K562 (cell line): ENCODE results near the gene PGAP2. TPM values are rescaled to one million over a fixed set of nuclear protein-coding genes. Genes with fewer than 3 reads are reported as not detected.
A peak's percentile ranks its signal among the peaks of the same experiment; 100 is the strongest.

Experiments
- ATAC-seq: fragments of 200-7000 bp; cut with Tn5 transposase; 3 replicates; pipeline ENCODE4 v1.9.1; 2020; ENCODE audit warnings: moderate library complexity
- BruUV-seq: library from RNA; stranded (reverse); fragments of 400-500 nt; replicated peaks from 2 replicates; lab custom pipeline; 2021; lab: Mats Ljungman, UMichigan
- CTCF ChIA-PET: fragments of 300-600 bp; formaldehyde crosslinking; extraction: SDS; loops from one replicate; lab custom pipeline; 2021; ENCODE audit warnings: low intra/inter-chr PET ratio; lab: Yijun Ruan, JAX
- POLR2A ChIA-PET: fragments of 300-600, 350-650 bp; sonication (Branson Sonifier 250); formaldehyde crosslinking; extraction: SDS; loops from one replicate; lab custom pipeline; 2021; ENCODE audit warnings: antibody characterized with exemption, inconsistent platforms; lab: Yijun Ruan, JAX
- DNase-seq, 4 experiments: peaks; one replicate each; pipeline versions ENCODE4 v3.0.0 to v3.0.0-alpha.2; 2011 to 2018; ENCODE audit warnings: low spot score in 3 of 4, mixed read lengths in 3 of 4; ENCODE audit errors: extremely low read depth in 1 of 4
- FAIRE-seq: peaks from 2 replicates; lab custom pipeline; 2011; peaks lifted over from hg19 to GRCh38; lab: Jason Lieb, UNC
- H2AFZ ChIP-seq: 2 replicates; pipeline ENCODE4 v1.6.0; 2011; ENCODE audit warnings: low read depth, low read length, control low read depth, inconsistent platforms
- H3K27ac ChIP-seq: fragments of 200-600 bp; 3 replicates; pipeline ENCODE4 v1.8.0; 2011; ENCODE audit warnings: low read depth, mild to moderate bottlenecking, control low read depth, inconsistent platforms, low read length, moderate library complexity, mixed read lengths; ENCODE audit errors: extremely low read depth
- H3K27me3 ChIP-seq, 2 experiments: fragments of 300-600 bp in 1 of 2; 2 replicates in 1 of 2; 3 replicates in 1 of 2; pipeline versions ENCODE4 v1.6.0 to v1.8.0; 2011; ENCODE audit warnings: inconsistent platforms in 2 of 2, low read length in 2 of 2, mild to moderate bottlenecking in 1 of 2, mixed read lengths in 1 of 2, moderate library complexity in 1 of 2; ENCODE audit not compliant: control insufficient read depth in 2 of 2, insufficient read depth in 2 of 2
- H3K36me3 ChIP-seq: fragments of 300-600 bp; 3 replicates; pipeline ENCODE4 v1.8.0; 2011; ENCODE audit warnings: mild to moderate bottlenecking, low read length, inconsistent platforms; ENCODE audit not compliant: control insufficient read depth, insufficient read depth
- H3K4me1 ChIP-seq, 2 experiments: fragments of 200-600 bp in 1 of 2; replicated peaks in 1 of 2; 2 replicates in 1 of 2; 3 replicates in 1 of 2; pipeline versions ENCODE4 v1.5.1 to v1.8.0; 2011; ENCODE audit warnings: inconsistent platforms in 2 of 2, low read length in 2 of 2, mild to moderate bottlenecking in 1 of 2, mixed read lengths in 1 of 2, moderate library complexity in 1 of 2; ENCODE audit not compliant: control insufficient read depth in 2 of 2, insufficient read depth in 2 of 2
- H3K4me2 ChIP-seq: 2 replicates; pipeline ENCODE4 v1.6.1; 2011; ENCODE audit warnings: low read length, control low read depth, inconsistent platforms, mixed read lengths; ENCODE audit not compliant: insufficient read depth
- H3K4me3 ChIP-seq: fragments of 200-600 bp; sonication (generic), shearing (Covaris generic); 2 replicates; pipeline ENCODE4 v1.5.1; 2016; ENCODE audit warnings: control low read depth, inconsistent platforms
- H3K79me2 ChIP-seq: fragments of 200-600 bp; 3 replicates; pipeline ENCODE4 v1.8.0; 2011; ENCODE audit warnings: low read length, inconsistent platforms; ENCODE audit not compliant: control insufficient read depth, insufficient read depth
- H3K9ac ChIP-seq, 2 experiments: 2 replicates each; pipeline versions ENCODE4 v1.6.0 to v1.6.1; 2011; ENCODE audit warnings: low read depth in 2 of 2, low read length in 2 of 2, control low read depth in 1 of 2, inconsistent platforms in 1 of 2, mild to moderate bottlenecking in 1 of 2, mixed read lengths in 1 of 2; ENCODE audit not compliant: insufficient read depth in 1 of 2
- H3K9me1 ChIP-seq: one replicate; pipeline ENCODE4 v1.6.0; 2011; ENCODE audit warnings: inconsistent platforms, mild to moderate bottlenecking, low read length, moderate library complexity; ENCODE audit not compliant: control insufficient read depth, insufficient read depth
- H3K9me3 ChIP-seq: replicated peaks from 2 replicates; pipeline ENCODE4 v1.5.1; 2011; ENCODE audit warnings: low read depth, low read length, inconsistent platforms; ENCODE audit not compliant: control insufficient read depth, insufficient read depth
- H4K20me1 ChIP-seq: replicated peaks from 2 replicates; pipeline ENCODE4 v1.6.1; 2011; ENCODE audit warnings: low read length, inconsistent platforms, mixed read lengths; ENCODE audit not compliant: control insufficient read depth, insufficient read depth
- EP400 ChIP-seq: fragments of 450-650 bp; IDR thresholded peaks from 2 replicates; pipeline ENCODE4 v1.6.1; 2017; ENCODE audit warnings: antibody characterized with exemption, mild to moderate bottlenecking, moderate library complexity
- ETS2 ChIP-seq: IDR thresholded peaks from 2 replicates; pipeline ENCODE4 v1.6.1; 2016; ENCODE audit warnings: borderline replicate concordance, missing genetic modification characterization, mild to moderate bottlenecking, moderate library complexity, missing compliant biosample characterization; ENCODE audit not compliant: poor library complexity, severe bottlenecking
- FIP1L1 ChIP-seq: fragments of 200-400 bp; formaldehyde crosslinking; IDR thresholded peaks from 2 replicates; pipeline ENCODE4 v1.6.1; 2018; ENCODE audit warnings: mild to moderate bottlenecking, low read depth, low read length; ENCODE audit not compliant: poor library complexity, severe bottlenecking
- FOXM1 ChIP-seq, 2 experiments: fragments of 450-650 bp in 1 of 2; sonication (generic) in 1 of 2; formaldehyde crosslinking in 1 of 2; IDR thresholded peaks; 2 replicates each; pipeline versions ENCODE4 v1.6.1 to v1.9.0; 2017 to 2022; ENCODE audit warnings: low read depth in 2 of 2, mild to moderate bottlenecking in 2 of 2, missing genetic modification reagents in 1 of 2, moderate library complexity in 1 of 2
- HIVEP1 ChIP-seq: fragments of 250-450 bp; sonication (Bioruptor Pico); IDR thresholded peaks from 2 replicates; pipeline ENCODE4 v1.4.0; 2020; ENCODE audit warnings: mild to moderate bottlenecking
- HLTF ChIP-seq: fragments of 450-650 bp; IDR thresholded peaks from 2 replicates; pipeline ENCODE4 v1.6.1; 2016
- JUNB ChIP-seq: fragments of 450-650 bp; formaldehyde crosslinking; conservative IDR thresholded peaks from 2 replicates; pipeline ENCODE4 v1.4.0; 2020; ENCODE audit warnings: mild to moderate bottlenecking
- KAT7 ChIP-seq: sonication (generic); formaldehyde crosslinking; IDR thresholded peaks from 2 replicates; pipeline ENCODE4 v1.8.0; 2022; ENCODE audit warnings: missing genetic modification reagents, mild to moderate bottlenecking, borderline replicate concordance
- MEIS2 ChIP-seq: fragments of 450-650 bp; IDR thresholded peaks from 2 replicates; pipeline ENCODE4 v1.6.1; 2014; ENCODE audit warnings: mild to moderate bottlenecking; ENCODE audit not compliant: partially characterized antibody
- MIER1 ChIP-seq: fragments of 450-650 bp; IDR thresholded peaks from 2 replicates; pipeline ENCODE4 v1.6.1; 2016; ENCODE audit warnings: antibody characterized with exemption, mild to moderate bottlenecking, low read depth
- NCOA6 ChIP-seq: fragments of 450-650 bp; IDR thresholded peaks from 2 replicates; pipeline ENCODE4 v1.6.1; 2017; ENCODE audit warnings: mild to moderate bottlenecking
- PCBP1 ChIP-seq: fragments of 200-400 bp; formaldehyde crosslinking; IDR thresholded peaks from 2 replicates; pipeline ENCODE4 v1.6.1; 2018; ENCODE audit warnings: mild to moderate bottlenecking, low read depth, low read length; ENCODE audit not compliant: poor library complexity, severe bottlenecking
- SREBF1 ChIP-seq: fragments of 150-350 bp; IDR thresholded peaks from 2 replicates; pipeline ENCODE4 v1.6.1; 2014; ENCODE audit warnings: antibody characterized with exemption, low read depth, low read length, borderline replicate concordance
- TRIM24 ChIP-seq, 2 experiments: fragments of 450-650 bp; IDR thresholded peaks; 2 replicates each; pipeline ENCODE4 v1.6.1; 2016
- USF2 ChIP-seq: sonication (generic); formaldehyde crosslinking; IDR thresholded peaks from 2 replicates; pipeline ENCODE4 v1.5.0; 2020; ENCODE audit warnings: missing genetic modification reagents
- ZNF75A ChIP-seq: fragments of 450-650 bp; formaldehyde crosslinking; IDR thresholded peaks from 2 replicates; pipeline ENCODE4 v1.4.0; 2020; ENCODE audit warnings: mild to moderate bottlenecking
- WGBS: fragments of 100-300 bp; shearing (Covaris generic); methylation state at CpG from one replicate; pipeline ENCODE4 v1.1.6; 2016; ENCODE audit warnings: low coverage, mixed read lengths; ENCODE audit not compliant: insufficient coverage; ENCODE audit errors: missing lambda C conversion rate; 5-methylcytosine and 5-hydroxymethylcytosine counted together
- in situ Hi-C: fragments of 300-500 bp; cut with MboI; formaldehyde crosslinking; loops from 4 replicates; pipeline ENCODE4 v1.15.0; 2018; ENCODE audit warnings: inconsistent platforms, mixed read lengths
- intact Hi-C: fragments of 100-400 bp; cut with micrococcal nuclease; formaldehyde crosslinking; loops from 2 replicates; pipeline ENCODE4 v1.14.2; 2022
- polyA plus RNA-seq, 8 experiments: library from polyadenylated mRNA; depleted of rRNA in 4 of 8; stranded (reverse) in 5 of 8; unstranded in 3 of 8; fragments of >200 nt; fragmentation: Nextera tagmentation in 2 of 8; fragmentation: Illumina TruSeq in 1 of 8; extraction: Ambion mirVana in 2 of 8; extraction: Trizol in 1 of 8; gene quantifications; 2 replicates each; pipeline versions ENCODE4 v1.2.1 to v1.2.3, GENCODE V29; 2011 to 2014; ENCODE audit warnings: inconsistent platforms in 1 of 8, missing spikeins in 1 of 8
- total RNA-seq, 7 experiments: library from RNA; depleted of rRNA in 6 of 7; stranded (reverse); fragments of >200 nt in 6 of 7; fragmentation: Illumina TruSeq in 2 of 7; extraction: Trizol in 2 of 7; gene quantifications; 2 replicates each; pipeline versions ENCODE4 v1.2.1 to v1.2.3, GENCODE V29; 2011 to 2021; ENCODE audit warnings: low replicate concordance in 1 of 7
- TF ChIP-seq, protein P1 (sequence below): sonication (generic); formaldehyde crosslinking; IDR thresholded peaks from 2 replicates; pipeline ENCODE4 v1.8.0; 2023; ENCODE audit warnings: mild to moderate bottlenecking, missing genetic modification reagents
- TF ChIP-seq, protein P2 (sequence below): IDR thresholded peaks from 2 replicates; pipeline ENCODE4 v1.6.1; 2014; ENCODE audit warnings: antibody characterized with exemption

The PGAP2 gene
- total and polyA plus RNA-seq, 9 of the 15 experiments (the other 6 are each of a cell fraction or from before 2014, with no cell fraction given) = 17.9 to 47.2 (median 33.7) TPM

DNA sequence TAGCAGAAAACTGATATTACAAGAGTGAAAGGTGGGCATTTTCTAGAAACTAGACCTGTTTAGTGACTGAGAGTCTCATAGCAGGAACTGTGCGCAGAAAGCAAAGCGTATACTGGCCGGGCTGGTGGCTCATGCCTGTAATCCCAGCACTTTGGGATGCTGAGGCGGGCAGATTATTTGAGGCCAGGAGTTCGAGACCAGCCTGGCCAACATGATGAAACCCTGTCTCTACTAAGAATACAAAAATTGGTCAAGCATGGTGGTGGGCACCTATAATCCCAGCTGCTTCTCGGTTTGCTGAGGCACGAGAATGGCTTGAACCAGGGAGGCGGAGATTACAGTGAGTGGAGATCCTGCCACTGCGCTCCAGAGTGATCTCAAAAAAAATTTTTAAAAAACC, 9.2 kb upstream of the PGAP2 start:
- POLR2A ChIA-PET = interaction anchor here (3.0 kb wide), 1 partner anchor 10 kb away, joined by 22 read pairs; the partner anchor contains the start of gene PGAP2
- Histone ChIP-seq H4K20me1 (peaks cover 7% of the 10 kb centered on the region; the same call in 1 of the 2 replicates), H3K9ac (no peak overlapping the region), H3K4me1 (peaks cover 12 to 22% of the 10 kb centered on the region in 2 experiments), H3K9me1 (no peaks in the 10 kb centered on the region), H3K36me3 (peaks cover 21% of the 10 kb centered on the region; the same call in 2 of the 3 replicates), H3K9me3 (no peaks in the 10 kb centered on the region), H3K79me2 (peaks cover 36% of the 10 kb centered on the region), H3K4me3 (no peak overlapping the region), H2AFZ (no peak overlapping the region), H3K27me3 (no peaks in the 10 kb centered on the region), H3K4me2 (peak overlapping the region; percentile 33; the same call in 1 of the 2 replicates), H3K27ac (no peak overlapping the region)
- 94% methylated on average over 9 of the region's 9 CpGs for WGBS
- intact Hi-C loops = no loop called here
- CTCF ChIA-PET = no interaction called here
- in situ Hi-C loops = no loop called here
- BruUV-seq = no TSS peak
- no peak for FAIRE-seq
- DNase-seq = no peak
- ATAC-seq = no peak
- TF ChIP-seq EP400 = no peak
- no peak for TF ChIP-seq KAT7 (CRISPR knock-in tag)
- TF ChIP-seq JUNB (CRISPR knock-in tag) = no peak
- no peak for TF ChIP-seq SREBF1
- TF ChIP-seq HIVEP1 = no peak
- no peak for TF ChIP-seq USF2 (CRISPR knock-in tag)
- TF ChIP-seq MIER1 = no peak
- no peak for TF ChIP-seq NCOA6
- no peak for TF ChIP-seq ZNF75A (CRISPR knock-in tag)
- no peak for TF ChIP-seq TRIM24 (IDR thresholded peaks at IDR 0.05)
- TF ChIP-seq PCBP1 = no peak
- no peak for TF ChIP-seq FOXM1 (IDR thresholded peaks at IDR 0.05; ENCODE audit: low read depth)
- TF ChIP-seq FOXM1 (CRISPR knock-in tag; IDR thresholded peaks at IDR 0.05; ENCODE audit: low read depth) = no peak
- no peak for TF ChIP-seq MEIS2
- TF ChIP-seq ETS2 = no peak
- TF ChIP-seq FIP1L1 = no peak
- TF ChIP-seq, protein P1, sequence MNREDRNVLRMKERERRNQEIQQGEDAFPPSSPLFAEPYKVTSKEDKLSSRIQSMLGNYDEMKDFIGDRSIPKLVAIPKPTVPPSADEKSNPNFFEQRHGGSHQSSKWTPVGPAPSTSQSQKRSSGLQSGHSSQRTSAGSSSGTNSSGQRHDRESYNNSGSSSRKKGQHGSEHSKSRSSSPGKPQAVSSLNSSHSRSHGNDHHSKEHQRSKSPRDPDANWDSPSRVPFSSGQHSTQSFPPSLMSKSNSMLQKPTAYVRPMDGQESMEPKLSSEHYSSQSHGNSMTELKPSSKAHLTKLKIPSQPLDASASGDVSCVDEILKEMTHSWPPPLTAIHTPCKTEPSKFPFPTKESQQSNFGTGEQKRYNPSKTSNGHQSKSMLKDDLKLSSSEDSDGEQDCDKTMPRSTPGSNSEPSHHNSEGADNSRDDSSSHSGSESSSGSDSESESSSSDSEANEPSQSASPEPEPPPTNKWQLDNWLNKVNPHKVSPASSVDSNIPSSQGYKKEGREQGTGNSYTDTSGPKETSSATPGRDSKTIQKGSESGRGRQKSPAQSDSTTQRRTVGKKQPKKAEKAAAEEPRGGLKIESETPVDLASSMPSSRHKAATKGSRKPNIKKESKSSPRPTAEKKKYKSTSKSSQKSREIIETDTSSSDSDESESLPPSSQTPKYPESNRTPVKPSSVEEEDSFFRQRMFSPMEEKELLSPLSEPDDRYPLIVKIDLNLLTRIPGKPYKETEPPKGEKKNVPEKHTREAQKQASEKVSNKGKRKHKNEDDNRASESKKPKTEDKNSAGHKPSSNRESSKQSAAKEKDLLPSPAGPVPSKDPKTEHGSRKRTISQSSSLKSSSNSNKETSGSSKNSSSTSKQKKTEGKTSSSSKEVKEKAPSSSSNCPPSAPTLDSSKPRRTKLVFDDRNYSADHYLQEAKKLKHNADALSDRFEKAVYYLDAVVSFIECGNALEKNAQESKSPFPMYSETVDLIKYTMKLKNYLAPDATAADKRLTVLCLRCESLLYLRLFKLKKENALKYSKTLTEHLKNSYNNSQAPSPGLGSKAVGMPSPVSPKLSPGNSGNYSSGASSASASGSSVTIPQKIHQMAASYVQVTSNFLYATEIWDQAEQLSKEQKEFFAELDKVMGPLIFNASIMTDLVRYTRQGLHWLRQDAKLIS (CRISPR knock-in tag) = no peak
- no peak for TF ChIP-seq HLTF
- TF ChIP-seq, protein P2, sequence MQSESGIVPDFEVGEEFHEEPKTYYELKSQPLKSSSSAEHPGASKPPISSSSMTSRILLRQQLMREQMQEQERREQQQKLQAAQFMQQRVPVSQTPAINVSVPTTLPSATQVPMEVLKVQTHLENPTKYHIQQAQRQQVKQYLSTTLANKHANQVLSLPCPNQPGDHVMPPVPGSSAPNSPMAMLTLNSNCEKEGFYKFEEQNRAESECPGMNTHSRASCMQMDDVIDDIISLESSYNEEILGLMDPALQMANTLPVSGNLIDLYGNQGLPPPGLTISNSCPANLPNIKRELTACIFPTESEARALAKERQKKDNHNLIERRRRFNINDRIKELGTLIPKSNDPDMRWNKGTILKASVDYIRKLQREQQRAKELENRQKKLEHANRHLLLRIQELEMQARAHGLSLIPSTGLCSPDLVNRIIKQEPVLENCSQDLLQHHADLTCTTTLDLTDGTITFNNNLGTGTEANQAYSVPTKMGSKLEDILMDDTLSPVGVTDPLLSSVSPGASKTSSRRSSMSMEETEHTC = no peak
